Neural progenitor cell (in vitro differentiated cells): ENCODE measurements around the gene GNL3. TPM values are rescaled to one million over a fixed set of nuclear protein-coding genes. Genes with fewer than 3 reads are reported as not detected.
A peak's percentile ranks its signal among the peaks of the same experiment; 100 is the strongest.

ENCODE experiments used
- DNase-seq: peaks from one replicate; pipeline ENCODE4 v3.0.0-alpha.2; 2016; ENCODE audit warnings: low spot score
- H2AFZ ChIP-seq: fragments of 200-600 bp; sonication (generic); replicated peaks from 2 replicates; pipeline ENCODE4 v1.6.1; 2016; ENCODE audit warnings: antibody characterized with exemption
- H3F3A ChIP-seq: fragments of 200-600 bp; sonication (generic); 2 replicates; pipeline ENCODE4 v1.6.1; 2016; ENCODE audit warnings: antibody characterized with exemption, low read depth
- H3K27ac ChIP-seq: fragments of 200-600 bp; sonication (generic); 2 replicates; pipeline ENCODE4 v1.5.1; 2016; ENCODE audit warnings: mild to moderate bottlenecking
- H3K27me3 ChIP-seq: fragments of 200-600 bp; sonication (generic); 2 replicates; pipeline ENCODE4 v1.6.1; 2016; ENCODE audit warnings: mild to moderate bottlenecking, moderate library complexity
- H3K36me3 ChIP-seq: fragments of 200-600 bp; sonication (generic); 2 replicates; pipeline ENCODE4 v1.5.1; 2016
- H3K4me1 ChIP-seq: fragments of 200-600 bp; sonication (generic); 2 replicates; pipeline ENCODE4 v1.6.1; 2016; ENCODE audit warnings: mixed run types
- H3K4me2 ChIP-seq: fragments of 200-600 bp; sonication (generic); 2 replicates; pipeline ENCODE4 v1.6.1; 2016
- H3K4me3 ChIP-seq: fragments of 200-600 bp; sonication (generic); 2 replicates; pipeline ENCODE4 v1.5.1; 2016
- H3K79me2 ChIP-seq: fragments of 200-600 bp; sonication (generic); 2 replicates; pipeline ENCODE4 v1.6.1; 2016; ENCODE audit warnings: low read depth
- H3K9ac ChIP-seq: fragments of 200-600 bp; sonication (generic); 2 replicates; pipeline ENCODE4 v1.6.1; 2016
- H3K9me3 ChIP-seq: fragments of 200-600 bp; sonication (generic); 2 replicates; pipeline ENCODE4 v1.5.1; 2016; ENCODE audit warnings: low read depth
- H4K20me1 ChIP-seq: fragments of 200-600 bp; sonication (generic); 2 replicates; pipeline ENCODE4 v1.6.1; 2016; ENCODE audit warnings: low read depth
- H3K27ac Mint-ChIP-seq: 3 replicates; pipeline ENCODE4 v1.8.0; 2021; ENCODE audit warnings: mixed read lengths
- H3K27me3 Mint-ChIP-seq: 2 replicates; pipeline ENCODE4 v1.8.0; 2022; ENCODE audit warnings: low read depth, mild to moderate bottlenecking, inconsistent platforms, moderate library complexity, mixed read lengths; ENCODE audit not compliant: insufficient read depth
- H3K36me3 Mint-ChIP-seq: 3 replicates; pipeline ENCODE4 v1.8.0; 2021; ENCODE audit warnings: mixed read lengths
- H3K4me1 Mint-ChIP-seq: 3 replicates; pipeline ENCODE4 v1.8.0; 2021; ENCODE audit warnings: mixed read lengths
- H3K4me3 Mint-ChIP-seq: 3 replicates; pipeline ENCODE4 v1.8.0; 2021; ENCODE audit warnings: mild to moderate bottlenecking, moderate library complexity, mixed read lengths
- H3K9me3 Mint-ChIP-seq: 3 replicates; pipeline ENCODE4 v1.8.0; 2020; ENCODE audit warnings: mixed read lengths
- CTCF ChIP-seq: fragments of 200-600 bp; sonication (generic); IDR thresholded peaks from 2 replicates; pipeline ENCODE4 v1.5.1; 2017; ENCODE audit warnings: antibody characterized with exemption, mild to moderate bottlenecking
- EZH2 ChIP-seq: fragments of 200-600 bp; sonication (generic); IDR thresholded peaks from 2 replicates; pipeline ENCODE4 v1.6.1; 2017; ENCODE audit warnings: antibody characterized with exemption, mild to moderate bottlenecking, moderate library complexity
- EZH2phosphoT487 ChIP-seq: fragments of 200-600 bp; sonication (generic); IDR thresholded peaks from 2 replicates; pipeline ENCODE4 v1.6.1; 2017; ENCODE audit warnings: antibody characterized with exemption
- total RNA-seq: library from RNA; depleted of rRNA; stranded (reverse); fragments of >200 nt; gene quantifications from 2 replicates; pipeline ENCODE4 v1.2.3, GENCODE V29; 2015; ENCODE audit warnings: low replicate concordance

Gene GNL3
- total RNA-seq, 1 donor from 2014 or later: 169 TPM

GRCh38 chr3:52739730-52740129 lies 53.9 kb downstream of the GNL3 start:
- Histone ChIP-seq H3K4me1 (no peaks in the 10 kb centered on the region), H3K4me3 (no peak overlapping the region), H4K20me1 (no peaks in the 10 kb centered on the region), H3K4me2 (no peak overlapping the region), H3K27ac (no peak overlapping the region), H3K79me2 (no peaks in the 10 kb centered on the region), H3K27me3 (no peaks in the 10 kb centered on the region), H3F3A (no peaks in the 10 kb centered on the region), H3K9me3 (no peaks in the 10 kb centered on the region), H2AFZ (no peak overlapping the region), H3K9ac (no peak overlapping the region), H3K36me3 (peaks cover 26% of the 10 kb centered on the region)
- Mint-ChIP-seq H3K4me3 (no peak overlapping the region), H3K4me1 (no peaks in the 10 kb centered on the region), H3K27ac (no peak overlapping the region), H3K9me3 (no peaks in the 10 kb centered on the region), H3K27me3 (no peaks in the 10 kb centered on the region), H3K36me3 (peaks cover 40% of the 10 kb centered on the region)
- DNase-seq: no peak
- TF ChIP-seq EZH2phosphoT487 (no peak), EZH2 (no peak), CTCF (no peak)

- no peaks in the 10 kb centered on the region for H3K27me3 ChIP-seq
- H3K36me3 Mint-ChIP-seq: peaks cover 41% of the 10 kb centered on the region
- H3K9me3 Mint-ChIP-seq: no peaks in the 10 kb centered on the region
- no peaks in the 10 kb centered on the region for H3K27me3 Mint-ChIP-seq
- H3K27ac Mint-ChIP-seq: no peak overlapping the region
- peaks cover 29% of the 10 kb centered on the region for H3K36me3 ChIP-seq
- no peaks in the 10 kb centered on the region for H3K79me2 ChIP-seq
- no peaks in the 10 kb centered on the region for H3K4me1 ChIP-seq
- peak; percentile 12 for DNase-seq
- H3K27ac ChIP-seq: no peak overlapping the region
- no peaks in the 10 kb centered on the region for H3K9me3 ChIP-seq
- no peak overlapping the region for H3K4me3 Mint-ChIP-seq
- no peaks in the 10 kb centered on the region for H4K20me1 ChIP-seq
- no peak overlapping the region for H3K9ac ChIP-seq
- no peak for TF ChIP-seq EZH2
- peak; percentile 58 for TF ChIP-seq CTCF
- H3F3A ChIP-seq: no peaks in the 10 kb centered on the region
- H3K4me3 ChIP-seq: no peak overlapping the region
- H3K4me2 ChIP-seq: no peak overlapping the region
- H3K4me1 Mint-ChIP-seq: no peaks in the 10 kb centered on the region
- no peak overlapping the region for H2AFZ ChIP-seq
Measured at GRCh38 chr3:52742418-52743041, 56.7 kb downstream of the GNL3 start.

- no peaks in the 10 kb centered on the region for H3K27me3 Mint-ChIP-seq
- peaks cover 42% of the 10 kb centered on the region for H3K36me3 Mint-ChIP-seq
- H3K27me3 ChIP-seq: no peaks in the 10 kb centered on the region
- H2AFZ ChIP-seq: no peak overlapping the region
- H3K4me2 ChIP-seq: no peak overlapping the region
- no peaks in the 10 kb centered on the region for H3K4me1 Mint-ChIP-seq
- no peaks in the 10 kb centered on the region for H3K4me1 ChIP-seq
- H3K9ac ChIP-seq: no peak overlapping the region
- no peak for TF ChIP-seq CTCF
- no peak for TF ChIP-seq EZH2
- no peak for TF ChIP-seq EZH2phosphoT487
- H3K9me3 Mint-ChIP-seq: no peaks in the 10 kb centered on the region
- no peak overlapping the region for H3K27ac ChIP-seq
- no peak overlapping the region for H3K27ac Mint-ChIP-seq
- no peak overlapping the region for H3K4me3 ChIP-seq
- H3K36me3 ChIP-seq: peaks cover 30% of the 10 kb centered on the region
- no peak for DNase-seq
- H3F3A ChIP-seq: no peaks in the 10 kb centered on the region
- no peaks in the 10 kb centered on the region for H3K79me2 ChIP-seq
- H3K9me3 ChIP-seq: no peaks in the 10 kb centered on the region
- no peak overlapping the region for H3K4me3 Mint-ChIP-seq
- no peaks in the 10 kb centered on the region for H4K20me1 ChIP-seq
Measured at GRCh38 chr3:52743152-52743551, 57.3 kb downstream of the GNL3 start.
